GM12892 (cell line): ENCODE data around the gene TRMT61B.

Experiments used
- DNase-seq: peaks from one replicate; pipeline ENCODE4 v3.0.0; 2011; ENCODE audit not compliant: insufficient read length
- FAIRE-seq: peaks from 2 replicates; lab custom pipeline; 2011; peaks lifted over from hg19 to GRCh38; lab: Jason Lieb, UNC
- POLR2A ChIP-seq: IDR thresholded peaks from 2 replicates; pipeline ENCODE4 v1.6.1; 2011; ENCODE audit warnings: low read depth, low read length, control low read depth
- POLR2AphosphoS5 ChIP-seq: IDR thresholded peaks from 2 replicates; pipeline ENCODE4 v1.6.1; 2011; ENCODE audit warnings: low read depth, low read length, control low read depth
- TAF1 ChIP-seq: IDR thresholded peaks from 2 replicates; pipeline ENCODE4 v1.6.1; 2011; ENCODE audit warnings: low read depth, mild to moderate bottlenecking, control low read depth, low read length, borderline replicate concordance

TRMT61B gene

GRCh38 chr2:28809927-28810326 is 60.2 kb downstream of the TRMT61B start:
- FAIRE-seq (no peak), DNase-seq (no peak)
- TF ChIP-seq POLR2A (no peak), TAF1 (no peak), POLR2AphosphoS5 (no peak)

DNA sequence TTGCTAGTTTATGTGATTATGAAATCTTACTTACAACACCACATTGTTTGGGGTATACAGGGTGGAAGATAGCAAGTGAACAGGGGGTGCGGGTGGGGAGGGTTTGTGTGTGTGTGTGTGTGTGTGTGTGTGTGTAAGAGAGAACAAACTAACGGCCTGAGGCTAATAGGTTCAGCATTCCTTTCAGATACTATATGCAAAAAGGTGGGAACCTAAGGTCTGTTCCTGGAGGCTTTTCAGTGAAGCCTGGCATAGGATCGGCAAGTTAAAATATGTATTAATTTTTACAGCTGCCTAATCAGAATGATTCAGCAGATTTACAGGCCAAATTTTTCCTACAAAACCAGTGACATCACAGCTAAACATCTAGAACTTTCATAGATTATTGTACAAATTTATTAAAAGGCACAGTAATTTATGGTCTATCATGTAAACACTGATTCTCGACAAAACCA is 67.1 kb downstream of the TRMT61B start:
- FAIRE-seq (no peak), DNase-seq (no peak)
- TF ChIP-seq POLR2A (no peak), TAF1 (no peak), POLR2AphosphoS5 (no peak)

DNA sequence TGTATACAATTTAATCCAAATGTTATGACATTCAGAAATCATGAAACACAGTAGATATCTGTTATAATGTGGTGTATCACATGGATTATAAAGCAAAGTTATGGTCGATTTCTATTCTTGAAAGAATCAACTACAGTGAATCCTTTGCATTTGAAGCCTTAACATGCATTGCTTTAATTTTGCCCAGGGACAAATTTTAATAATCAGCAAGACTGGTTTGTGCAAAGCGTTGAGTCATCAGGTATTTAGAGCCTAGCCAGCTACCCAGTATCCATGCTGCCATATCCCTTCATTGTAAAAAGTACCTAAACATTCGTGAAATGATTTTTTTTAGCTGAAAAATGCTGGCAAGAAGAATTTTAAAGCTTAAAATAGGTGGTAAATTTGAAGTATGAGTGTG is 68.4 kb downstream of the TRMT61B start:
- FAIRE-seq (no peak), DNase-seq (no peak)
- TF ChIP-seq POLR2AphosphoS5 (no peak), POLR2A (no peak), TAF1 (no peak)
